ENCODE measurements around the gene WDR82.

DNA sequence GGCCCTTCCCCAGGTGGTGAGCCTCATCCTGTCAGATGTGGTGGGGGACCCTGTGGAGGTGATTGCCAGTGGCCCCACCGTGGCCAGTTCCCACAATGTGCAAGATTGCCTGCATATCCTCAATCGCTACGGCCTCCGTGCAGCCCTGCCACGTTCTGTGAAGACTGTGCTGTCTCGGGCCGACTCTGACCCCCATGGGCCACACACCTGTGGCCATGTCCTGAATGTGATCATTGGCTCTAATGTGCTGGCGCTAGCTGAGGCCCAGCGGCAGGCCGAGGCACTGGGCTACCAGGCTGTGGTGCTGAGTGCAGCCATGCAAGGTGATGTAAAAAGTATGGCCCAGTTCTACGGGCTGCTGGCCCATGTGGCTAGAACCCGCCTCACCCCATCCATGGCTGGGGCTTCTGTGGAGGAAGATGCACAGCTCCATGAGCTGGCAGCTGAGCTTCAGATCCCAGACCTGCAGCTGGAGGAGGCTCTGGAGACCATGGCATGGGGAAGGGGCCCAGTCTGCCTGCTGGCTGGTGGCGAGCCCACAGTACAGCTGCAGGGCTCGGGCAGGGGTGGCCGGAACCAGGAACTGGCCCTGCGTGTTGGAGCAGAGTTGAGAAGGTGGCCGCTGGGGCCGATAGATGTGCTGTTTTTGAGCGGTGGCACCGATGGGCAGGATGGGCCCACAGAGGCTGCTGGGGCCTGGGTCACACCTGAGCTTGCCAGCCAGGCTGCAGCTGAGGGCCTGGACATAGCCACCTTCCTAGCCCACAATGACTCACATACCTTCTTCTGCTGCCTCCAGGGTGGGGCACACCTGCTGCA, 14.0 kb upstream of the WDR82 start:
- no peak for TF ChIP-seq CTCF (conservative IDR thresholded peaks at IDR 0.05; ENCODE audit: low read depth in 2 of 2)
- TF ChIP-seq CREB1 (CRISPR knock-in tag; IDR thresholded peaks at IDR 0.05; ENCODE audit: low read depth) = no peak
- TF ChIP-seq EZH2 (IDR thresholded peaks at IDR 0.05; ENCODE audit: low read depth, unreplicated experiment) = no peak
- TF ChIP-seq, protein P1, sequence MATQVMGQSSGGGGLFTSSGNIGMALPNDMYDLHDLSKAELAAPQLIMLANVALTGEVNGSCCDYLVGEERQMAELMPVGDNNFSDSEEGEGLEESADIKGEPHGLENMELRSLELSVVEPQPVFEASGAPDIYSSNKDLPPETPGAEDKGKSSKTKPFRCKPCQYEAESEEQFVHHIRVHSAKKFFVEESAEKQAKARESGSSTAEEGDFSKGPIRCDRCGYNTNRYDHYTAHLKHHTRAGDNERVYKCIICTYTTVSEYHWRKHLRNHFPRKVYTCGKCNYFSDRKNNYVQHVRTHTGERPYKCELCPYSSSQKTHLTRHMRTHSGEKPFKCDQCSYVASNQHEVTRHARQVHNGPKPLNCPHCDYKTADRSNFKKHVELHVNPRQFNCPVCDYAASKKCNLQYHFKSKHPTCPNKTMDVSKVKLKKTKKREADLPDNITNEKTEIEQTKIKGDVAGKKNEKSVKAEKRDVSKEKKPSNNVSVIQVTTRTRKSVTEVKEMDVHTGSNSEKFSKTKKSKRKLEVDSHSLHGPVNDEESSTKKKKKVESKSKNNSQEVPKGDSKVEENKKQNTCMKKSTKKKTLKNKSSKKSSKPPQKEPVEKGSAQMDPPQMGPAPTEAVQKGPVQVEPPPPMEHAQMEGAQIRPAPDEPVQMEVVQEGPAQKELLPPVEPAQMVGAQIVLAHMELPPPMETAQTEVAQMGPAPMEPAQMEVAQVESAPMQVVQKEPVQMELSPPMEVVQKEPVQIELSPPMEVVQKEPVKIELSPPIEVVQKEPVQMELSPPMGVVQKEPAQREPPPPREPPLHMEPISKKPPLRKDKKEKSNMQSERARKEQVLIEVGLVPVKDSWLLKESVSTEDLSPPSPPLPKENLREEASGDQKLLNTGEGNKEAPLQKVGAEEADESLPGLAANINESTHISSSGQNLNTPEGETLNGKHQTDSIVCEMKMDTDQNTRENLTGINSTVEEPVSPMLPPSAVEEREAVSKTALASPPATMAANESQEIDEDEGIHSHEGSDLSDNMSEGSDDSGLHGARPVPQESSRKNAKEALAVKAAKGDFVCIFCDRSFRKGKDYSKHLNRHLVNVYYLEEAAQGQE (IDR thresholded peaks at IDR 0.05; ENCODE audit: unreplicated experiment) = no peak

Data from GM23338 (cell line).